EH (cell line): Measurements from ENCODE around the gene DPYD.
A peak's percentile ranks its signal among the peaks of the same experiment; 100 is the strongest.

Source experiments
- DNase-seq: peaks from one replicate; pipeline ENCODE4 v3.0.0-alpha.2; 2015; ENCODE audit warnings: low read depth

The DPYD gene

GRCh38 chr1:97906567-97907241 lies 14.1 kb downstream of the DPYD start:
- DNase-seq, result peak; percentile 84

- DNase-seq, result no peak
These were observed 15.5 kb downstream of the DPYD start for GRCh38 chr1:97905141-97905940.

GRCh38 chr1:97904534-97904933 lies 16.3 kb downstream of the DPYD start:
- peak; percentile 46 for DNase-seq

- peak; percentile 60 for DNase-seq
These were observed 17.2 kb downstream of the DPYD start for GRCh38 chr1:97903626-97904025.

- DNase-seq, result no peak
These were observed 18.8 kb downstream of the DPYD start for GRCh38 chr1:97902067-97902466.

GRCh38 chr1:97901017-97901658 lies 19.7 kb downstream of the DPYD start:
- peak; percentile 54 for DNase-seq

- peak; percentile 57 for DNase-seq
These were observed 21.9 kb downstream of the DPYD start for GRCh38 chr1:97898948-97899347.

- DNase-seq, result no peak
These were observed 25.6 kb downstream of the DPYD start for GRCh38 chr1:97895278-97895677.

GRCh38 chr1:97893844-97894243 lies 27.0 kb downstream of the DPYD start:
- DNase-seq, result peak; percentile 25

GRCh38 chr1:97886199-97886598 lies 34.6 kb downstream of the DPYD start:
- DNase-seq, result no peak

- no peak for DNase-seq
These were observed 37.0 kb downstream of the DPYD start for GRCh38 chr1:97883823-97884222.

GRCh38 chr1:97877307-97877706 lies 43.5 kb downstream of the DPYD start:
- peak; percentile 49 for DNase-seq

- DNase-seq, result no peak
These were observed 44.8 kb downstream of the DPYD start for GRCh38 chr1:97875996-97876395.

- DNase-seq, result no peak
These were observed 50.2 kb downstream of the DPYD start for GRCh38 chr1:97870589-97870988.

- no peak for DNase-seq
These were observed 51.4 kb downstream of the DPYD start for GRCh38 chr1:97869441-97869840.

GRCh38 chr1:97867127-97867526 lies 53.7 kb downstream of the DPYD start:
- no peak for DNase-seq

- no peak for DNase-seq
These were observed 56.2 kb downstream of the DPYD start for GRCh38 chr1:97864615-97865014.

- DNase-seq, result no peak
These were observed 67.6 kb downstream of the DPYD start for GRCh38 chr1:97853221-97853620.

GRCh38 chr1:97849345-97850340 lies 71.2 kb downstream of the DPYD start:
- peak; percentile 90 for DNase-seq

- DNase-seq, result no peak
These were observed 75.0 kb downstream of the DPYD start for GRCh38 chr1:97845805-97846204.

- no peak for DNase-seq
These were observed 76.2 kb downstream of the DPYD start for GRCh38 chr1:97844552-97845089.

GRCh38 chr1:97841338-97841737 lies 79.5 kb downstream of the DPYD start:
- no peak for DNase-seq
